ENCODE results near the gene LRRC75A.

DNA sequence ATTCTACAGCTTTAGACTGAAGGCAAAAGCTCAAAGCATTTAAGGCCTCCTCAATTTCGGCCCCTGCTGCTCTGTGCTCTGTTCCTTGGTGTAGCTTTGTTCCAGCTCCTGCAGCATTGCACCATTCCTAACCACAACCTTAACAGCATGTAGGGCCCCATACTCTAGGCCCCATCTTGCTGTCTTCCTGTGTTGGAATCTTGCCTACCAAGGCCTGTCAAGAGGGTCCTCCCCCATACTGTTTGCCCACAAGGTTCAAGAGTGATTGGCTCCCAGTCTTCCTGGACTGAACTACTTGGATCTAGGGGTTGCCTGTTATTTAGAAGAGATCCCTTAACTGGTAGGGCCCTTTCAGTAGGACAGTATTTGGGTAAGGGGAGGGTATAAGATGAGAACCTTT is 49.9 kb downstream of the LRRC75A start:
- no peak for TF ChIP-seq POLR2A (IDR thresholded peaks at IDR 0.05)
- TF ChIP-seq, protein P1, sequence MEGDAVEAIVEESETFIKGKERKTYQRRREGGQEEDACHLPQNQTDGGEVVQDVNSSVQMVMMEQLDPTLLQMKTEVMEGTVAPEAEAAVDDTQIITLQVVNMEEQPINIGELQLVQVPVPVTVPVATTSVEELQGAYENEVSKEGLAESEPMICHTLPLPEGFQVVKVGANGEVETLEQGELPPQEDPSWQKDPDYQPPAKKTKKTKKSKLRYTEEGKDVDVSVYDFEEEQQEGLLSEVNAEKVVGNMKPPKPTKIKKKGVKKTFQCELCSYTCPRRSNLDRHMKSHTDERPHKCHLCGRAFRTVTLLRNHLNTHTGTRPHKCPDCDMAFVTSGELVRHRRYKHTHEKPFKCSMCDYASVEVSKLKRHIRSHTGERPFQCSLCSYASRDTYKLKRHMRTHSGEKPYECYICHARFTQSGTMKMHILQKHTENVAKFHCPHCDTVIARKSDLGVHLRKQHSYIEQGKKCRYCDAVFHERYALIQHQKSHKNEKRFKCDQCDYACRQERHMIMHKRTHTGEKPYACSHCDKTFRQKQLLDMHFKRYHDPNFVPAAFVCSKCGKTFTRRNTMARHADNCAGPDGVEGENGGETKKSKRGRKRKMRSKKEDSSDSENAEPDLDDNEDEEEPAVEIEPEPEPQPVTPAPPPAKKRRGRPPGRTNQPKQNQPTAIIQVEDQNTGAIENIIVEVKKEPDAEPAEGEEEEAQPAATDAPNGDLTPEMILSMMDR (IDR thresholded peaks at IDR 0.05), result no peak

Data from uterus (tissue), 2 donors.